Activated CD8-positive, alpha-beta memory T cell treated with anti-CD3 and anti-CD28 coated beads, Interleukin-2, amount 10 ng/mL, durations not matched to agents 7 days and 5 days (primary cell): ENCODE data around the gene CHMP1A. TPM values are rescaled to one million over a fixed set of nuclear protein-coding genes. Genes with fewer than 3 reads are reported as not detected.
"Not testable (repeated sequence)": the region's sequence is repeated elsewhere in the genome, so short reads cannot be mapped to it uniquely, and the experiment has no call there.

Source experiments
- ATAC-seq: fragments of 150-1000 bp; cut with Tn5 transposase; one replicate; pipeline ENCODE4 v1.10.0; 2021; ENCODE audit warnings: moderate library complexity
- CTCF ChIA-PET: fragments of 350-600 bp; sonication (Branson Sonifier 250); formaldehyde crosslinking; loops from one replicate; lab custom pipeline; 2021; ENCODE audit warnings: antibody characterized with exemption; lab: Charles Lee
- DNase-seq: peaks from one replicate; pipeline ENCODE4 v3.0.0-alpha.2; 2020
- H3K27ac Mint-ChIP-seq: one replicate; pipeline ENCODE4 v1.8.0; 2021; ENCODE audit warnings: mild to moderate bottlenecking, mixed read lengths
- H3K27me3 Mint-ChIP-seq: one replicate; pipeline ENCODE4 v1.8.0; 2021; ENCODE audit warnings: mixed read lengths
- H3K36me3 Mint-ChIP-seq: one replicate; pipeline ENCODE4 v1.8.0; 2021; ENCODE audit warnings: mild to moderate bottlenecking, mixed read lengths
- H3K4me1 Mint-ChIP-seq: one replicate; pipeline ENCODE4 v1.8.0; 2021; ENCODE audit warnings: mixed read lengths
- H3K4me3 Mint-ChIP-seq: one replicate; pipeline ENCODE4 v1.8.0; 2021; ENCODE audit warnings: mild to moderate bottlenecking, moderate library complexity, mixed read lengths
- H3K9me3 Mint-ChIP-seq: one replicate; pipeline ENCODE4 v1.8.0; 2022; ENCODE audit warnings: low read depth, mixed read lengths
- total RNA-seq, 2 experiments: library from RNA; stranded (reverse); gene quantifications; one replicate each; pipeline ENCODE4 v1.2.3, GENCODE V29; 2021

The CHMP1A gene
- 100 to 1,000 TPM in 1 of 2 experiments, 10 to 100 TPM in 1; 86.5 to 106 TPM for total RNA-seq

GRCh38 chr16:89657442-89658220, at the start of gene CHMP1A, which contains the start of gene SPATA33:
CHMP1A (minus strand) TSS chr16:89657708; CDS start chr16:89657588, 120 bp downstream.
SPATA33 (plus strand) TSS chr16:89657836; CDS start chr16:89657912, 76 bp downstream.
- H3K27me3 Mint-ChIP-seq: no peaks in the 10 kb centered on the region
- no peaks in the 10 kb centered on the region for H3K9me3 Mint-ChIP-seq
- CTCF ChIA-PET: interaction anchor here (0.8 to 1.7 kb wide), 4 partner anchors 8 to 292 kb away, joined by 3 to 5 read pairs (median 4); no protein-coding TSS in a partner anchor
- peak within 1 kb of the TSS; percentile 87 for H3K4me3 Mint-ChIP-seq
- DNase-seq: peak; percentile 93
- peaks cover 29% of the 10 kb centered on the region for H3K36me3 Mint-ChIP-seq
- peak within 1 kb of the TSS; percentile 80 for H3K27ac Mint-ChIP-seq
- H3K4me1 Mint-ChIP-seq: peaks cover 35% of the 10 kb centered on the region
- ATAC-seq: peak; percentile 95

- Mint-ChIP-seq H3K4me3 (no peak overlapping the region), H3K36me3 (no peaks in the 10 kb centered on the region), H3K4me1 (peaks cover 11% of the 10 kb centered on the region)
These were observed 49.2 kb upstream of the CHMP1A start for GRCh38 chr16:89706518-89707260.

GRCh38 chr16:89705006-89705405, 47.5 kb upstream of the CHMP1A start:
- no peaks in the 10 kb centered on the region for H3K36me3 Mint-ChIP-seq
- H3K9me3 Mint-ChIP-seq: no peaks in the 10 kb centered on the region
- ATAC-seq (no peak), DNase-seq (no peak)
- H3K27me3 Mint-ChIP-seq: no peaks in the 10 kb centered on the region
- no peak overlapping the region for H3K4me3 Mint-ChIP-seq
- H3K27ac Mint-ChIP-seq: no peak overlapping the region
- CTCF ChIA-PET: interaction anchor here (1.2 to 9.1 kb wide), 15 partner anchors 11 to 214 kb away, joined by 3 to 100 read pairs (median 15); partner anchors contain the start of genes MC1R and VPS9D1
- H3K4me1 Mint-ChIP-seq: peaks cover 17% of the 10 kb centered on the region

More at GRCh38 chr16:89706518-89707260, 49.2 kb upstream of the CHMP1A start:
- no peak for DNase-seq
- Mint-ChIP-seq H3K27ac (no peak overlapping the region), H3K27me3 (no peaks in the 10 kb centered on the region), H3K9me3 (no peaks in the 10 kb centered on the region)
- no peak for ATAC-seq
- CTCF ChIA-PET: interaction anchor here (0.6 to 9.1 kb wide), 39 partner anchors 9 to 266 kb away, joined by 3 to 100 read pairs (median 4); partner anchors contain the start of genes CDK10, FANCA and VPS9D1

- CTCF ChIA-PET: interaction anchor here (0.6 to 9.1 kb wide), 7 partner anchors 16 to 206 kb away, joined by 3 to 100 read pairs (median 4); partner anchors contain the start of gene VPS9D1
- no peaks in the 10 kb centered on the region for H3K9me3 Mint-ChIP-seq
These were observed 46.8 kb upstream of the CHMP1A start for GRCh38 chr16:89704281-89704680.

GRCh38 chr16:89701425-89702406, 44.2 kb upstream of the CHMP1A start, which contains the start of gene SPATA2L:
SPATA2L (minus strand) TSS chr16:89701705; CDS start chr16:89701232, 473 bp downstream.
- peaks cover 21% of the 10 kb centered on the region for H3K4me1 Mint-ChIP-seq
- H3K4me3 Mint-ChIP-seq: peak within 1 kb of the TSS; percentile 66
- ATAC-seq: peak; percentile 82
- no peaks in the 10 kb centered on the region for H3K27me3 Mint-ChIP-seq
- no peaks in the 10 kb centered on the region for H3K36me3 Mint-ChIP-seq
- no peaks in the 10 kb centered on the region for H3K9me3 Mint-ChIP-seq
- peak within 1 kb of the TSS; percentile 73 for H3K27ac Mint-ChIP-seq
- CTCF ChIA-PET: interaction anchor here (0.9 to 7.0 kb wide), 22 partner anchors 11 to 455 kb away, joined by 3 to 93 read pairs (median 6); partner anchors contain the start of genes CDK10 and TCF25
- DNase-seq: peak; percentile 97

More at GRCh38 chr16:89704281-89704680, 46.8 kb upstream of the CHMP1A start:
- Mint-ChIP-seq H3K4me3 (no peak overlapping the region), H3K36me3 (no peaks in the 10 kb centered on the region), H3K4me1 (peaks cover 19% of the 10 kb centered on the region), H3K27me3 (no peaks in the 10 kb centered on the region), H3K27ac (no peak overlapping the region)
- no peak for ATAC-seq
- DNase-seq: no peak

- CTCF ChIA-PET: interaction anchor here (0.6 to 7.0 kb wide), 47 partner anchors 8 to 906 kb away, joined by 3 to 93 read pairs (median 5); partner anchors contain the start of genes CDK10, CHMP1A, MC1R and SPATA33
- no peaks in the 10 kb centered on the region for H3K9me3 Mint-ChIP-seq
- no peaks in the 10 kb centered on the region for H3K36me3 Mint-ChIP-seq
- DNase-seq (peak; percentile 76), ATAC-seq (peak; percentile 35)
- peaks cover 27% of the 10 kb centered on the region for H3K4me1 Mint-ChIP-seq
- H3K4me3 Mint-ChIP-seq: peak overlapping the region; percentile 66
- no peaks in the 10 kb centered on the region for H3K27me3 Mint-ChIP-seq
- H3K27ac Mint-ChIP-seq: peak overlapping the region; percentile 24
These were observed 43.3 kb upstream of the CHMP1A start for GRCh38 chr16:89700649-89701424.

- DNase-seq: peak; percentile 98
- H3K27ac Mint-ChIP-seq: peak overlapping the region; percentile 24
- H3K4me3 Mint-ChIP-seq: peak overlapping the region; percentile 66
- ATAC-seq: peak; percentile 38
- H3K27me3 Mint-ChIP-seq: no peaks in the 10 kb centered on the region
- H3K4me1 Mint-ChIP-seq: peaks cover 33% of the 10 kb centered on the region
- no peaks in the 10 kb centered on the region for H3K36me3 Mint-ChIP-seq
- CTCF ChIA-PET: interaction anchor here (0.6 to 7.0 kb wide), 54 partner anchors 9 to 906 kb away, joined by 3 to 93 read pairs (median 4); partner anchors contain the start of genes CDK10, CHMP1A, FANCA and MC1R
- no peaks in the 10 kb centered on the region for H3K9me3 Mint-ChIP-seq
These were observed 42.7 kb upstream of the CHMP1A start for GRCh38 chr16:89700100-89700648.

GRCh38 chr16:89699629-89700099, 42.2 kb upstream of the CHMP1A start:
- CTCF ChIA-PET: interaction anchor here (0.6 to 7.0 kb wide), 41 partner anchors 8 to 905 kb away, joined by 3 to 93 read pairs (median 5); partner anchors contain the start of genes CDK10, CHMP1A, FANCA and MC1R
- peaks cover 33% of the 10 kb centered on the region for H3K4me1 Mint-ChIP-seq
- H3K9me3 Mint-ChIP-seq, DNase-seq, H3K27me3 Mint-ChIP-seq, ATAC-seq, H3K27ac Mint-ChIP-seq, H3K4me3 Mint-ChIP-seq, H3K36me3 Mint-ChIP-seq: not testable (repeated sequence)

GRCh38 chr16:89698717-89699116, 41.2 kb upstream of the CHMP1A start:
- H3K36me3 Mint-ChIP-seq, H3K9me3 Mint-ChIP-seq, H3K4me3 Mint-ChIP-seq, DNase-seq, H3K27ac Mint-ChIP-seq, H3K27me3 Mint-ChIP-seq, ATAC-seq: not testable (repeated sequence)
- peaks cover 33% of the 10 kb centered on the region for H3K4me1 Mint-ChIP-seq
- CTCF ChIA-PET: interaction anchor here (0.6 to 7.0 kb wide), 10 partner anchors 10 to 163 kb away, joined by 3 to 93 read pairs (median 18); partner anchors contain the start of gene CDK10

- Mint-ChIP-seq H3K4me3 (no peak overlapping the region), H3K27ac (no peak overlapping the region), H3K4me1 (peaks cover 33% of the 10 kb centered on the region), H3K36me3 (peaks cover 6% of the 10 kb centered on the region), H3K9me3 (no peaks in the 10 kb centered on the region), H3K27me3 (no peaks in the 10 kb centered on the region)
- DNase-seq (no peak), ATAC-seq (no peak)
- CTCF ChIA-PET: interaction anchor here (0.7 to 7.0 kb wide), 5 partner anchors 26 to 213 kb away, joined by 3 to 93 read pairs (median 39); no protein-coding TSS in a partner anchor
These were observed 40.3 kb upstream of the CHMP1A start for GRCh38 chr16:89697616-89698331.
